ENCODE data around the gene TBC1D8.

GRCh38 chr2:101120124-101120996 lies 30.8 kb downstream of the TBC1D8 start:
- TF ChIP-seq RFXAP (CRISPR knock-in tag; IDR thresholded peaks at IDR 0.05; ENCODE audit: borderline replicate concordance), result 0 out of 2 replicates have a peak, but pooled peaks have one; percentile 40
- TF ChIP-seq ZBTB1 (CRISPR knock-in tag; IDR thresholded peaks at IDR 0.05; ENCODE audit: borderline replicate concordance), result 0 out of 2 replicates have a peak, but pooled peaks have one; percentile 16
- no peak for TF ChIP-seq CTCF (CRISPR knock-in tag; IDR thresholded peaks at IDR 0.05)
- TF ChIP-seq ZNF337 (CRISPR knock-in tag; IDR thresholded peaks at IDR 0.05; ENCODE audit: borderline replicate concordance, low read depth), result peak; percentile 72; the same call in 1 of the 2 replicates
- TF ChIP-seq JUND (CRISPR knock-in tag; IDR thresholded peaks at IDR 0.05), result peak; percentile 94
- TF ChIP-seq SIN3B (IDR thresholded peaks at IDR 0.05; ENCODE audit: low read length), result no peak
- TF ChIP-seq CENPX (CRISPR knock-in tag; IDR thresholded peaks at IDR 0.05), result no peak
- TF ChIP-seq ZFP37 (CRISPR knock-in tag; IDR thresholded peaks at IDR 0.05; ENCODE audit: borderline replicate concordance), result peak; percentile 71
- TF ChIP-seq SUZ12 (IDR thresholded peaks at IDR 0.05; ENCODE audit: low read depth, low read length), result no peak
- peak; percentile 88 for TF ChIP-seq BHLHE40 (IDR thresholded peaks at IDR 0.05; ENCODE audit: low read length)
- TF ChIP-seq GTF2F1 (IDR thresholded peaks at IDR 0.05; ENCODE audit: low read length), result no peak
- TF ChIP-seq POLR2A (IDR thresholded peaks at IDR 0.05; ENCODE audit: insufficient read depth in 1 of 2, low read depth in 2 of 2, low read length in 2 of 2), result 0 out of 4 replicates have a peak, but pooled peaks of 1 of the 2 experiments have one; percentile 38
- TF ChIP-seq REL (CRISPR knock-in tag; conservative IDR thresholded peaks at IDR 0.05), result no peak

All from HepG2 (cell line).